Testis (tissue), 3 donors: ENCODE measurements around the gene SMCO4. TPM values are rescaled to one million over a fixed set of nuclear protein-coding genes. Genes with fewer than 3 reads are reported as not detected.

Experiments
- DNase-seq: peaks from one replicate; pipeline ENCODE4 v3.0.0-alpha.2; 2019
- H3K27ac ChIP-seq, 2 donors: fragments of 200-600 bp; sonication (generic); one replicate each; pipeline ENCODE4 v1.5.1; 2019
- H3K27me3 ChIP-seq: fragments of 200-600 bp; sonication (generic); one replicate; pipeline ENCODE4 v1.5.1; 2019
- H3K36me3 ChIP-seq: fragments of 200-600 bp; sonication (generic); one replicate; pipeline ENCODE4 v1.5.1; 2017; ENCODE audit warnings: low read depth; ENCODE audit errors: missing control alignments
- H3K4me1 ChIP-seq: fragments of 200-600 bp; sonication (generic); one replicate; pipeline ENCODE4 v1.5.1; 2019
- H3K4me3 ChIP-seq, 2 donors: fragments of 200-600 bp; sonication (generic); one replicate each; pipeline ENCODE4 v1.5.1; 2017 to 2019
- H3K9me3 ChIP-seq: fragments of 200-600 bp; sonication (generic); one replicate; pipeline ENCODE4 v1.5.1; 2017
- CTCF ChIP-seq, 3 experiments: fragments of 450-650 bp in 2 of 3; fragments of 200-600 bp in 1 of 3; sonication (generic) in 1 of 3; IDR thresholded peaks; one replicate each; pipeline ENCODE4 v1.5.1; 2016 to 2019; ENCODE audit warnings: antibody characterized with exemption in 3 of 3, mild to moderate bottlenecking in 2 of 3, moderate library complexity in 1 of 3
- POLR2A ChIP-seq: fragments of 450-650 bp; IDR thresholded peaks from one replicate; pipeline ENCODE4 v1.6.1; 2017; ENCODE audit warnings: antibody characterized with exemption, mild to moderate bottlenecking, moderate library complexity
- WGBS, 2 donors: methylation state at CpG; one replicate each; pipeline ENCODE4 v1.1.5; 2018; 5-methylcytosine and 5-hydroxymethylcytosine counted together
- intact Hi-C: fragments of 100-400 bp; cut with DNase I; formaldehyde crosslinking; loops from one replicate; pipeline ENCODE4 v1.15.1; 2023; ENCODE audit warnings: low total_unique reads
- polyA plus RNA-seq: library from polyadenylated mRNA; stranded (reverse); fragments of 350-450 nt; fragmentation: Illumina TruSeq; extraction: RNeasy Lipid Tissue Mini Kit (QIAGEN cat#74804); gene quantifications from one replicate; pipeline ENCODE4 v1.2.3, GENCODE V29; 2014; ENCODE audit warnings: low read depth, low replicate concordance; ENCODE audit not compliant: insufficient read depth
- total RNA-seq, 2 donors: library from RNA; depleted of rRNA; stranded (reverse); fragments of >200 nt; gene quantifications; one replicate each; pipeline ENCODE4 v1.2.3, GENCODE V29; 2016

Gene SMCO4
- total and polyA plus RNA-seq, 3 donors from 2014 or later, result 33.6 to 59.9 (median 34.2) TPM

DNA sequence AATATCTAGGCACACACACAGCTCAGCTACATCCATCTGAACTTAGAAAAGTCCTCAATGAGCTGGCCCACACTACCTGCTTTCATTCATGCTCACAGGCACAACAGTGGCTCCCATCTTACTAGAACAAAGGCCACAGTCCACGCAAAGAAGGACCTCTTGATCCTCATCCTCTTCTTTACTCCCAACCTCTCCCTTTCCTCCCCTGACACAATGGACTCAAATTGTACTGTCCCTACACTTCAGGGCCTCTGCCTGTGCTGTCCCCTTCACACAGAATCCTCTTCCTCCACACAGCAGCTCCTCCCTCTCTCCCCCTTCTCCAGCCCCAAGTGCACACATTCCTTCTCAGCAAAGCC lies 12.7 kb downstream of the SMCO4 start:
- intact Hi-C loops, result no loop called here
- Histone ChIP-seq H3K9me3 (no peaks in the 10 kb centered on the region), H3K4me3 (no peak overlapping the region), H3K27me3 (no peaks in the 10 kb centered on the region), H3K27ac (peak overlapping the region; percentile 87 to 94), H3K4me1 (peaks cover 32% of the 10 kb centered on the region), H3K36me3 (no peaks in the 10 kb centered on the region)
- no peak for TF ChIP-seq POLR2A
- TF ChIP-seq CTCF (IDR thresholded peaks at IDR 0.05), result no peak
- no peak for DNase-seq
- 41 to 58% methylated on average over 1 of the region's 1 CpG for WGBS, 2 donors

- DNase-seq, result peak; percentile 63
- TF ChIP-seq POLR2A, result no peak
- TF ChIP-seq CTCF (IDR thresholded peaks at IDR 0.05), result no peak
- H3K9me3 ChIP-seq, result no peaks in the 10 kb centered on the region
- intact Hi-C loops, result no loop called here
- H3K36me3 ChIP-seq, result no peaks in the 10 kb centered on the region
- peaks cover 32% of the 10 kb centered on the region for H3K4me1 ChIP-seq
- peak overlapping the region; percentile 87 to 94 for H3K27ac ChIP-seq
- H3K27me3 ChIP-seq, result no peaks in the 10 kb centered on the region
- WGBS, 2 donors, result 33% methylated on average over 9 of the region's 9 CpGs
- H3K4me3 ChIP-seq, result no peak overlapping the region
These were observed 13.3 kb downstream of the SMCO4 start for GRCh38 chr11:93529707-93530467.

DNA sequence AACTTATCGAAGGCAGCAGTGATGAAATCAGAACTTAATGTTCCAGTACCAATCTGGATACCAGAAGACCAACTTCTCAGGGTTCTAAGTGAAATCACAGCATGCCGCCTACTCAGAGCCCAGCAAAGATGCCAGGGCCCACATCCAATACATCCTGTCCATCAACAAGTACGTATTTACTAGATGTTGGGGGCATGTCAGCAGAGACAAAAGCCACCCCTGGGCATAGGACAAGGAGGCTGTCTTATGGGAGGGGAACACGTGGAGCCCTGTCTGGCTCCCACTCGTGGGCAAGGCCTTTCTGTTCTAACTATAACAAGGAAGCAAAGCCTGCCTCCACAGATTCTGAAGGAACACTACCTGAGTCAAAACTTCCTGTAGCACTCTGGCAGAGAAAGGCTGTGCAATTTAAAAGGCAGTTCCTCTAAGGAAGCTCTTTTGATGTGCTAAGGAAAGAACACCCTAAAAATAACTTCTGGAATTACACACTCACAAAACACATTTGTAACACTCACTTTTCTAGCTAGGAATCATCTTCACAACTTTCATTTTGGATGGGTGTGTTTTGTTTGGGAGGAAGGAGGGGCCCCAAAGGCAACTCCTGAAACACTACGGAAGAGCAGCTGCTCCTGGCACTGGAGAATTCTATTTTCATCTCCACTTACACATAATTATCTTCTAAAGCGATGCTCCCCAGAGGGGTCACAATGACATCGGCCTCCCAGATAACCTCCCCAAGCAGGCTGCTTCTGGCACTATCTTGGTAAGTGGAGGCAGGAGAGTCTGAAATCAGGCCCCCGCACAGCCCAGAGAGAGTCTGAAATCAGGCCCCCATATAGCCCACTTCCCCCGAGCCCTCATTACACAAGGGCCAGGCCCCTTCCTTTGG lies 14.2 kb downstream of the SMCO4 start:
- intact Hi-C loops, result no loop called here
- WGBS, 2 donors, result 41 to 45% methylated on average over 10 of the region's 10 CpGs
- no peak overlapping the region for H3K4me3 ChIP-seq

GRCh38 chr11:93528252-93528651 lies 14.9 kb downstream of the SMCO4 start:
- H3K27ac ChIP-seq, result peak overlapping the region; percentile 87 to 94
- 50 to 53% methylated on average over 3 to 4 of the region's 4 CpGs for WGBS, 2 donors
- intact Hi-C loops, result no loop called here
- no peaks in the 10 kb centered on the region for H3K36me3 ChIP-seq
- no peak overlapping the region for H3K4me3 ChIP-seq
- H3K27me3 ChIP-seq, result no peaks in the 10 kb centered on the region
- peaks cover 32% of the 10 kb centered on the region for H3K4me1 ChIP-seq
- H3K9me3 ChIP-seq, result no peaks in the 10 kb centered on the region
- peak; percentile 40 for DNase-seq
- TF ChIP-seq POLR2A (no peak), CTCF (IDR thresholded peaks at IDR 0.05) (no peak)

More for the DNA sequence above, 14.2 kb downstream of the SMCO4 start:
- Histone ChIP-seq H3K9me3 (no peaks in the 10 kb centered on the region), H3K36me3 (no peaks in the 10 kb centered on the region), H3K4me1 (peaks cover 32% of the 10 kb centered on the region), H3K27ac (peak overlapping the region; percentile 87 to 94), H3K27me3 (no peaks in the 10 kb centered on the region)
- TF ChIP-seq CTCF (IDR thresholded peaks at IDR 0.05) (no peak), POLR2A (no peak)
- DNase-seq, result peak; percentile 38
